Measurements from ENCODE around the gene TIPIN.

The TIPIN gene

DNA sequence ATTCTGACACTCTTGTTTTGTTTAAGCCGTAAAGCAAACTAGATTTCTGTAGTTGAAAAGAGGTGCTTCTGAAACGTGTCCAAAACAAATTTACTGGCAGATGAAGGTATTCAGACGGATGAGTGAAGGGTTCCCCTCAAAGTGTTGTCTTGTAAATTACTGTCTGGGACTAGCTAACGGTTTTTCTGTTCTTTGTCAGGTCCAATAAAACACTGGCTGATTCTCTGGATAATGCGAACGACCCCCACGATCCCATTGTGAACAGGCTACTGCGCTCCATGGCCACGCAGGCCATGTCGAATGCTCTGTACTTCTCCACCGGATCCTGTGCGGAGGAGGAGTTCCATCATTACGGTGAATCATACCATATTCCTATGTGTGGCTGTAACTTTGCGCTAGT lies 27.7 kb downstream of the TIPIN start:
- DNase-seq (ENCODE audit: low read depth), result no peak
- TF ChIP-seq CTCF (IDR thresholded peaks at IDR 0.05; ENCODE audit: low read depth, low read length) (no peak), MYC (IDR thresholded peaks at IDR 0.05; ENCODE audit: low read depth, low read length) (no peak), POLR2A (IDR thresholded peaks at IDR 0.05; ENCODE audit: extremely low read depth, insufficient read length) (no peak), MAX (IDR thresholded peaks at IDR 0.05; ENCODE audit: low read depth, low read length) (no peak)
- no peak overlapping the region for H3K4me3 ChIP-seq (ENCODE audit: low read depth, low read length)

DNA sequence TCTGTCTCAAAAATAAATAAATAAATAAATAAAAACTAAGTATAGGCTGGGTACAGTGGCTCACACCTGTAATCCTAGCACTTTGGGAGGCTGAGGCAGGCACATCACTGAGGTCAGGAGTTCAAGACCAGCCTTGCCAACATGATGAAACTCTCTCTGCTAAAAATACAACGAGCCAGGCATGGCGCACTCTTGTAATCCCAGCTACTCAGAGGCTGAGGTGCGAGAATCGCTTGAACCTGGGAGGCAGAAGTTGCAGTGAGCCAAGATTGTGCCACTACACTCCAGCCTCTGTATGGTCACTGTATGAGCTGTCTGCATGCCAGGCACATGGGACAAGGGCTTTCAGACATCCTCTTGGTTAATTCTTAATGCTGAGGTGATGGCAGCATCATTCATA lies 28.7 kb downstream of the TIPIN start:
- DNase-seq (ENCODE audit: low read depth), result no peak
- H3K4me3 ChIP-seq (ENCODE audit: low read depth, low read length), result no peak overlapping the region
- no peak for TF ChIP-seq POLR2A (IDR thresholded peaks at IDR 0.05; ENCODE audit: extremely low read depth, insufficient read length)
- no peak for TF ChIP-seq MYC (IDR thresholded peaks at IDR 0.05; ENCODE audit: low read depth, low read length)

- DNase-seq (ENCODE audit: low read depth), result no peak
- no peak overlapping the region for H3K4me3 ChIP-seq (ENCODE audit: low read depth, low read length)
- no peak for TF ChIP-seq MYC (IDR thresholded peaks at IDR 0.05; ENCODE audit: low read depth, low read length)
Measured at GRCh38 chr15:66326051-66326450, 30.4 kb downstream of the TIPIN start.

GRCh38 chr15:66323312-66323928 lies 33.1 kb downstream of the TIPIN start:
- TF ChIP-seq MAX (IDR thresholded peaks at IDR 0.05; ENCODE audit: low read depth, low read length) (no peak), POLR2A (IDR thresholded peaks at IDR 0.05; ENCODE audit: extremely low read depth, insufficient read length) (no peak)
- H3K4me3 ChIP-seq (ENCODE audit: low read depth, low read length), result no peak overlapping the region
- no peak for DNase-seq (ENCODE audit: low read depth)

DNA sequence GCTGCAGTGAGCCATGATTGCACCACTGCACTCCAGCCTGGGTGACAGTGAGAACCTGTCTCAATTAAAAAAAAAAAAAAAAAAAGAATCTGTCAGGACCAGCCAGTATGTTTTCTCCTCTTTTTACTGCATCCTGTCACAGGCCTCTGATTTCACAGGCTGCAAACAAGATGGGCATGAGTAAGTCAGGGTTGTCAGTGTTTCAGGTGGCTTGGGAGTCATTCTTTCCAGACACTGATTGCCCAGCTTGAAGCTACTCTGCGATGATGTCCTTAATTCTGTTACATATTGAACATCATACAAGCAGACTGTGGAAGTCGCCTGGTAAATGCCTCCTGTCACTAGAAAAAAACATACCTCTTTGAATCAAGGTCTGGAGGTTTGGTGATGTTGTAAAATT lies 44.3 kb downstream of the TIPIN start:
- no peak overlapping the region for H3K4me3 ChIP-seq (ENCODE audit: low read depth, low read length)
- DNase-seq (ENCODE audit: low read depth), result no peak
- TF ChIP-seq CTCF (IDR thresholded peaks at IDR 0.05; ENCODE audit: low read depth, low read length), result no peak
- TF ChIP-seq MAX (IDR thresholded peaks at IDR 0.05; ENCODE audit: low read depth, low read length), result no peak
- TF ChIP-seq MYC (IDR thresholded peaks at IDR 0.05; ENCODE audit: low read depth, low read length), result no peak
- no peak for TF ChIP-seq POLR2A (IDR thresholded peaks at IDR 0.05; ENCODE audit: extremely low read depth, insufficient read length)

DNA sequence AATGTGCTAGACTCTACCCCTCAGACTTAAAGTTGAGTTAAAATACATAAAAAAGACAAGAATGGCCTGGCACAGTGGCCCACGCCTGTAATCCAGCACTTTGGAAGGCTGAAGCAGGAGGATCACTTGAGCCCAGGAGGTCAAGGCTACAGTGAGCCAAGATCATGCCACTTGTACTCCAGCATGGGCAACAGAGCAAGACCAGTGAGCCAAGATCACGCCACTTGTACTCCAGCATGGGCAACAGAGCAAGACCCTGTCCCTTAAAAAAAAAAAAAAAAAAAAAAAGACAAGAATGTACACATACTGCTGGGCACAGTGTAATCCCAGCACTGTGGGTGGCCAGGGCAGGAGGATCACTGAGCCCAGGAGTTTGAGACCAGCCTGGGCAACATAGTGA lies 45.7 kb downstream of the TIPIN start:
- H3K4me3 ChIP-seq (ENCODE audit: low read depth, low read length), result no peak overlapping the region
- no peak for DNase-seq (ENCODE audit: low read depth)
- TF ChIP-seq MYC (IDR thresholded peaks at IDR 0.05; ENCODE audit: low read depth, low read length) (no peak), CTCF (IDR thresholded peaks at IDR 0.05; ENCODE audit: low read depth, low read length) (no peak), POLR2A (IDR thresholded peaks at IDR 0.05; ENCODE audit: extremely low read depth, insufficient read length) (no peak), MAX (IDR thresholded peaks at IDR 0.05; ENCODE audit: low read depth, low read length) (no peak)

DNA sequence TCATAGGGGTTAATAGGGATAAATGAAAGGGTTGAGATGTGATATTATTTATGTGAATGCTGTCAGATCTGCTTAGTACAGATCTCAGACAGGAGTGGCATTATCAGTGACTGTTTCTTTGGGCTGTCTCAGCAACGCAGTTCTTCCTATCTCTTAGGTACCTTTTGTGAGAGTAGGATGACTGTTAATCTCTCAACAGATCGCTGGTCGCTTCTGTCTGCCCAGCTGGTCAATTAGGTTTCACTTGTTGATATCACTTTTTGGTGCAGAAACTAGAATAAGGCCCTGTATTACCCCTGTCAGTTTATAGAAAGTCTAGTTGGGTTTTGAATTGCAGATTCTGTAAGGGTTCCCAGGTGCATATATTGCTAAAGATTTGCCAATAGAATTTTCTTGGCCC lies 46.7 kb downstream of the TIPIN start:
- H3K4me3 ChIP-seq (ENCODE audit: low read depth, low read length), result no peak overlapping the region
- DNase-seq (ENCODE audit: low read depth), result no peak
- TF ChIP-seq MYC (IDR thresholded peaks at IDR 0.05; ENCODE audit: low read depth, low read length), result no peak
- no peak for TF ChIP-seq MAX (IDR thresholded peaks at IDR 0.05; ENCODE audit: low read depth, low read length)
- no peak for TF ChIP-seq CTCF (IDR thresholded peaks at IDR 0.05; ENCODE audit: low read depth, low read length)
- TF ChIP-seq POLR2A (IDR thresholded peaks at IDR 0.05; ENCODE audit: extremely low read depth, insufficient read length), result no peak
